OCI-LY3 (cell line): ENCODE measurements around the gene PSMC3.

ENCODE experiments used
- H2AFZ ChIP-seq: fragments of 200-600, 300-600 bp; shearing (Covaris generic); 2 replicates; pipeline ENCODE4 v1.6.0; 2014; ENCODE audit warnings: antibody characterized with exemption, low read depth, low read length
- H3K27ac ChIP-seq: fragments of 200-600, 300-600 bp; sonication (generic); 2 replicates; pipeline ENCODE4 v1.5.1; 2014; ENCODE audit warnings: mild to moderate bottlenecking, low read length, moderate library complexity, mixed read lengths
- H3K27me3 ChIP-seq: fragments of 200-600, 300-600 bp; sonication (generic); 2 replicates; pipeline ENCODE4 v1.6.1; 2014; ENCODE audit warnings: low read depth, low read length, mixed read lengths
- H3K36me3 ChIP-seq: fragments of 200-600, 300-600 bp; sonication (generic); replicated peaks from 2 replicates; pipeline ENCODE3; 2014; ENCODE audit warnings: low read depth, low read length, mixed read lengths
- H3K4me1 ChIP-seq: fragments of 300-600, 200-600 bp; sonication (generic); 2 replicates; pipeline ENCODE4 v1.6.1; 2014; ENCODE audit warnings: low read length, mixed read lengths
- H3K4me2 ChIP-seq: fragments of 200-600, 300-600 bp; sonication (generic); 2 replicates; pipeline ENCODE4 v1.6.1; 2014; ENCODE audit warnings: low read length, mixed read lengths
- H3K4me3 ChIP-seq: fragments of 300-600, 200-600 bp; sonication (generic); 2 replicates; pipeline ENCODE4 v1.5.1; 2014; ENCODE audit warnings: antibody characterized with exemption, mild to moderate bottlenecking, low read length, moderate library complexity
- H3K79me2 ChIP-seq: fragments of 300-600, 200-600 bp; shearing (Covaris generic); 2 replicates; pipeline ENCODE4 v1.6.1; 2014; ENCODE audit warnings: mild to moderate bottlenecking, low read length, mixed read lengths
- H3K9ac ChIP-seq: fragments of 300-600, 200-600 bp; shearing (Covaris generic); 2 replicates; pipeline ENCODE4 v1.6.0; 2014; ENCODE audit warnings: mild to moderate bottlenecking, low read length, moderate library complexity
- H3K9me3 ChIP-seq: fragments of 200-600, 300-600 bp; shearing (Covaris generic); 2 replicates; pipeline ENCODE4 v1.6.1; 2014; ENCODE audit warnings: low read length, mixed read lengths; ENCODE audit not compliant: insufficient read depth
- H4K20me1 ChIP-seq: fragments of 200-600, 300-600 bp; sonication (generic); 2 replicates; pipeline ENCODE4 v1.6.1; 2016; ENCODE audit warnings: low read length, mixed read lengths; ENCODE audit not compliant: insufficient read depth
- EZH2phosphoT487 ChIP-seq: fragments of 200-600 bp; shearing (Covaris generic); IDR thresholded peaks from 2 replicates; pipeline ENCODE4 v1.6.1; 2018; ENCODE audit warnings: antibody characterized with exemption, mixed run types, low read depth
- TF ChIP-seq, protein P1 (sequence below): fragments of 200-600, 300-600 bp; sonication (generic); IDR thresholded peaks from 2 replicates; pipeline ENCODE4 v1.5.1; 2014; ENCODE audit warnings: antibody characterized with exemption, low read length, low read depth

The PSMC3 gene

GRCh38 chr11:47448566-47449427 is 22.6 kb upstream of the PSMC3 start, which contains the start of gene RAPSN:
RAPSN (minus strand) TSS chr11:47449136; CDS start chr11:47448964, 172 bp downstream.
- no peak within 1 kb of the TSS for H3K27ac ChIP-seq
- TF ChIP-seq EZH2phosphoT487: no peak
- TF ChIP-seq, protein P1, sequence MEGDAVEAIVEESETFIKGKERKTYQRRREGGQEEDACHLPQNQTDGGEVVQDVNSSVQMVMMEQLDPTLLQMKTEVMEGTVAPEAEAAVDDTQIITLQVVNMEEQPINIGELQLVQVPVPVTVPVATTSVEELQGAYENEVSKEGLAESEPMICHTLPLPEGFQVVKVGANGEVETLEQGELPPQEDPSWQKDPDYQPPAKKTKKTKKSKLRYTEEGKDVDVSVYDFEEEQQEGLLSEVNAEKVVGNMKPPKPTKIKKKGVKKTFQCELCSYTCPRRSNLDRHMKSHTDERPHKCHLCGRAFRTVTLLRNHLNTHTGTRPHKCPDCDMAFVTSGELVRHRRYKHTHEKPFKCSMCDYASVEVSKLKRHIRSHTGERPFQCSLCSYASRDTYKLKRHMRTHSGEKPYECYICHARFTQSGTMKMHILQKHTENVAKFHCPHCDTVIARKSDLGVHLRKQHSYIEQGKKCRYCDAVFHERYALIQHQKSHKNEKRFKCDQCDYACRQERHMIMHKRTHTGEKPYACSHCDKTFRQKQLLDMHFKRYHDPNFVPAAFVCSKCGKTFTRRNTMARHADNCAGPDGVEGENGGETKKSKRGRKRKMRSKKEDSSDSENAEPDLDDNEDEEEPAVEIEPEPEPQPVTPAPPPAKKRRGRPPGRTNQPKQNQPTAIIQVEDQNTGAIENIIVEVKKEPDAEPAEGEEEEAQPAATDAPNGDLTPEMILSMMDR: no peak
- no peak within 1 kb of the TSS for H3K9ac ChIP-seq
- no peaks in the 10 kb centered on the region for H4K20me1 ChIP-seq
- H3K9me3 ChIP-seq: no peaks in the 10 kb centered on the region
- H3K36me3 ChIP-seq: no peaks in the 10 kb centered on the region
- H3K4me2 ChIP-seq: no peak within 1 kb of the TSS
- no peaks in the 10 kb centered on the region for H3K79me2 ChIP-seq
- H3K4me3 ChIP-seq: no peak within 1 kb of the TSS
- no peaks in the 10 kb centered on the region for H3K27me3 ChIP-seq
- H2AFZ ChIP-seq: no peak within 1 kb of the TSS
- H3K4me1 ChIP-seq: no peaks in the 10 kb centered on the region

- H3K27ac ChIP-seq: no peak overlapping the region
- no peaks in the 10 kb centered on the region for H3K9me3 ChIP-seq
- H3K79me2 ChIP-seq: no peaks in the 10 kb centered on the region
- no peak overlapping the region for H3K9ac ChIP-seq
- no peaks in the 10 kb centered on the region for H3K36me3 ChIP-seq
- H3K4me2 ChIP-seq: no peak overlapping the region
- H3K4me3 ChIP-seq: no peak overlapping the region
- TF ChIP-seq, protein P1: no peak
- TF ChIP-seq EZH2phosphoT487: no peak
- H4K20me1 ChIP-seq: no peaks in the 10 kb centered on the region
- H3K27me3 ChIP-seq: no peaks in the 10 kb centered on the region
- no peaks in the 10 kb centered on the region for H3K4me1 ChIP-seq
- no peak overlapping the region for H2AFZ ChIP-seq
Measured at GRCh38 chr11:47447906-47448305, 21.7 kb upstream of the PSMC3 start.

- Histone ChIP-seq H3K9me3 (no peaks in the 10 kb centered on the region), H2AFZ (no peak overlapping the region), H3K4me1 (no peaks in the 10 kb centered on the region), H3K27me3 (no peaks in the 10 kb centered on the region), H3K4me3 (no peak overlapping the region), H3K36me3 (no peaks in the 10 kb centered on the region), H3K27ac (no peak overlapping the region), H4K20me1 (no peaks in the 10 kb centered on the region), H3K4me2 (no peak overlapping the region), H3K9ac (no peak overlapping the region), H3K79me2 (no peaks in the 10 kb centered on the region)
- TF ChIP-seq, protein P1: no peak
- no peak for TF ChIP-seq EZH2phosphoT487
Measured at GRCh38 chr11:47446833-47447232, 20.6 kb upstream of the PSMC3 start.

DNA sequence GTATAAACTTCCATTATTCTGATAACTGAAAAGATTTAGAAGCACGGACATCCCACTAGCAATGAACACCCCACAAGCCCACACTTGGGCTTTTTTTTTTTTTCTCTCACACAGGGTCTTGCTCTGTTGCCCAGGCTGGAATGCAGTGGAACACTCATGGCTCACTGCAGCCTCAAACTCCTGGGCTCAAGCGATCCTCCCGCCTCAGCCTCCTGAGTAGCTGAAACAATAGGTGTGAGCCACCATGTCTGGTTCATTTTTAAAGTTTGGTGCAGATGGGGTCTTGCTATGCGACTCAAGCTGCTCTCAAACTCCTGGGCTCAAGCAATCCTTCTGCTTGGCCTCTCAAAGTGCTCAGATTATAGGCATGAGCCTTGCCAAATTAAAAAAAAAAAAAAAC is 19.6 kb upstream of the PSMC3 start:
- TF ChIP-seq, protein P1: no peak
- TF ChIP-seq EZH2phosphoT487: no peak
- H3K79me2 ChIP-seq: no peaks in the 10 kb centered on the region
- H3K9ac ChIP-seq: no peak overlapping the region
- no peaks in the 10 kb centered on the region for H3K9me3 ChIP-seq
- no peaks in the 10 kb centered on the region for H3K4me1 ChIP-seq
- H3K27me3 ChIP-seq: no peaks in the 10 kb centered on the region
- no peak overlapping the region for H3K27ac ChIP-seq
- no peaks in the 10 kb centered on the region for H4K20me1 ChIP-seq
- H2AFZ ChIP-seq: no peak overlapping the region
- H3K36me3 ChIP-seq: no peaks in the 10 kb centered on the region
- H3K4me2 ChIP-seq: no peak overlapping the region
- no peak overlapping the region for H3K4me3 ChIP-seq
